CD4-positive, alpha-beta T cell treated with Interleukin-17A for 4 hours (primary cell): ENCODE measurements around the gene LZTR1.
"Not testable (repeated sequence)": the region's sequence is repeated elsewhere in the genome, so short reads cannot be mapped to it uniquely, and the experiment has no call there.

Source experiments
- DNase-seq: peaks from one replicate; pipeline ENCODE4 v3.0.0-alpha.2; 2020; ENCODE audit warnings: mixed read lengths

Gene LZTR1

GRCh38 chr22:20998411-20999336, 16.6 kb downstream of the LZTR1 start:
- DNase-seq: no peak

GRCh38 chr22:20999350-21000206, 17.5 kb downstream of the LZTR1 start:
- no peak for DNase-seq

GRCh38 chr22:21000207-21000986, 18.3 kb downstream of the LZTR1 start:
- DNase-seq: no peak

- no peak for DNase-seq
Measured at GRCh38 chr22:21000987-21001600, 19.0 kb downstream of the LZTR1 start.

GRCh38 chr22:21001601-21002325, 19.7 kb downstream of the LZTR1 start, which contains the start of gene THAP7:
THAP7 (minus strand) TSS chr22:21002118; CDS start chr22:21001911, 207 bp downstream.
- DNase-seq: peak; percentile 98

GRCh38 chr22:21003782-21004181, 21.7 kb downstream of the LZTR1 start:
- DNase-seq: no peak

GRCh38 chr22:21009208-21009607, 27.1 kb downstream of the LZTR1 start:
- not testable (repeated sequence) for DNase-seq

GRCh38 chr22:21009638-21010425, 27.7 kb downstream of the LZTR1 start:
- DNase-seq: peak; percentile 27

- no peak for DNase-seq
Measured at GRCh38 chr22:21010426-21011113, 28.5 kb downstream of the LZTR1 start.

- DNase-seq: no peak
Measured at GRCh38 chr22:21012446-21013407, 30.6 kb downstream of the LZTR1 start.

GRCh38 chr22:21013657-21014201, 31.6 kb downstream of the LZTR1 start:
- DNase-seq: no peak

- peak; percentile 93 for DNase-seq
Measured at GRCh38 chr22:21014202-21014725, 32.2 kb downstream of the LZTR1 start.

GRCh38 chr22:21014726-21015465, 32.8 kb downstream of the LZTR1 start, which contains the start of gene P2RX6:
P2RX6 (plus strand) TSS chr22:21015165; CDS start chr22:21015175, 10 bp downstream.
- no peak for DNase-seq

GRCh38 chr22:21015466-21016006, 33.4 kb downstream of the LZTR1 start:
- DNase-seq: no peak

GRCh38 chr22:21016644-21017420, 34.7 kb downstream of the LZTR1 start:
- DNase-seq: no peak

- no peak for DNase-seq
Measured at GRCh38 chr22:21018314-21018713, 36.2 kb downstream of the LZTR1 start.
